ENCODE results near the gene SMCO4.

DNA sequence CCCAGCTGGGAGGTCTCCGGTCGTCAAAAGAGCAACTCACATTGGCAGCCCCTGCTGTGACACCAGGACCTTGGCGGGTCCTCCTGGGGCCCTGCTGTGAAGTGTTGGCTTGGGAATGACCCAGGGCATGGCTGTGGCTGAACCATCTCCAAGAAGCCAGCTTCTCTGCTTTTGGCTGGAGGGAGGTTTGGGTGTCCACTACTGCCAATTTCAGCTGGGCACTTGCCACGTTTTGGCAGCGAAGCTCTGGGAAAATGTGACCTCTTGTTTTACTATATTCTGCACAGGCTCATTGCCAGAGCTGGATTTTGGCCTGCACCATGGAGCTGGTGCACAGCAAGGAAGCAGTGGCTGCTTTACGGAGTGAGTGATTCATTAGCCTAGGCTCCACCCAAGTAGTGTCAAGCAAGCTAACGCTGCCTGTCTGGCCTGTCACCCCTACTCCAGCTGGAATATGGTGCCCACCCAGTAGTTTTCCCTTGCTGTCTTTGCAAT is 24.3 kb upstream of the SMCO4 start:
- TF ChIP-seq, protein P1, sequence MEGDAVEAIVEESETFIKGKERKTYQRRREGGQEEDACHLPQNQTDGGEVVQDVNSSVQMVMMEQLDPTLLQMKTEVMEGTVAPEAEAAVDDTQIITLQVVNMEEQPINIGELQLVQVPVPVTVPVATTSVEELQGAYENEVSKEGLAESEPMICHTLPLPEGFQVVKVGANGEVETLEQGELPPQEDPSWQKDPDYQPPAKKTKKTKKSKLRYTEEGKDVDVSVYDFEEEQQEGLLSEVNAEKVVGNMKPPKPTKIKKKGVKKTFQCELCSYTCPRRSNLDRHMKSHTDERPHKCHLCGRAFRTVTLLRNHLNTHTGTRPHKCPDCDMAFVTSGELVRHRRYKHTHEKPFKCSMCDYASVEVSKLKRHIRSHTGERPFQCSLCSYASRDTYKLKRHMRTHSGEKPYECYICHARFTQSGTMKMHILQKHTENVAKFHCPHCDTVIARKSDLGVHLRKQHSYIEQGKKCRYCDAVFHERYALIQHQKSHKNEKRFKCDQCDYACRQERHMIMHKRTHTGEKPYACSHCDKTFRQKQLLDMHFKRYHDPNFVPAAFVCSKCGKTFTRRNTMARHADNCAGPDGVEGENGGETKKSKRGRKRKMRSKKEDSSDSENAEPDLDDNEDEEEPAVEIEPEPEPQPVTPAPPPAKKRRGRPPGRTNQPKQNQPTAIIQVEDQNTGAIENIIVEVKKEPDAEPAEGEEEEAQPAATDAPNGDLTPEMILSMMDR (conservative IDR thresholded peaks at IDR 0.05) = no peak
- no peak for TF ChIP-seq EZH2 (IDR thresholded peaks at IDR 0.05; ENCODE audit: low read depth)
